NOMO-1 treated with dmso at 0.1 percent for 144 hours (cell line): ENCODE data around the gene PNMA1.

Experiments
- DNase-seq: peaks from one replicate; lab custom pipeline; 2025; ENCODE audit not compliant: unreplicated experiment; lab: John Stamatoyannopoulos, UW

PNMA1 gene, protein sequence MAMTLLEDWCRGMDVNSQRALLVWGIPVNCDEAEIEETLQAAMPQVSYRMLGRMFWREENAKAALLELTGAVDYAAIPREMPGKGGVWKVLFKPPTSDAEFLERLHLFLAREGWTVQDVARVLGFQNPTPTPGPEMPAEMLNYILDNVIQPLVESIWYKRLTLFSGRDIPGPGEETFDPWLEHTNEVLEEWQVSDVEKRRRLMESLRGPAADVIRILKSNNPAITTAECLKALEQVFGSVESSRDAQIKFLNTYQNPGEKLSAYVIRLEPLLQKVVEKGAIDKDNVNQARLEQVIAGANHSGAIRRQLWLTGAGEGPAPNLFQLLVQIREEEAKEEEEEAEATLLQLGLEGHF

DNA sequence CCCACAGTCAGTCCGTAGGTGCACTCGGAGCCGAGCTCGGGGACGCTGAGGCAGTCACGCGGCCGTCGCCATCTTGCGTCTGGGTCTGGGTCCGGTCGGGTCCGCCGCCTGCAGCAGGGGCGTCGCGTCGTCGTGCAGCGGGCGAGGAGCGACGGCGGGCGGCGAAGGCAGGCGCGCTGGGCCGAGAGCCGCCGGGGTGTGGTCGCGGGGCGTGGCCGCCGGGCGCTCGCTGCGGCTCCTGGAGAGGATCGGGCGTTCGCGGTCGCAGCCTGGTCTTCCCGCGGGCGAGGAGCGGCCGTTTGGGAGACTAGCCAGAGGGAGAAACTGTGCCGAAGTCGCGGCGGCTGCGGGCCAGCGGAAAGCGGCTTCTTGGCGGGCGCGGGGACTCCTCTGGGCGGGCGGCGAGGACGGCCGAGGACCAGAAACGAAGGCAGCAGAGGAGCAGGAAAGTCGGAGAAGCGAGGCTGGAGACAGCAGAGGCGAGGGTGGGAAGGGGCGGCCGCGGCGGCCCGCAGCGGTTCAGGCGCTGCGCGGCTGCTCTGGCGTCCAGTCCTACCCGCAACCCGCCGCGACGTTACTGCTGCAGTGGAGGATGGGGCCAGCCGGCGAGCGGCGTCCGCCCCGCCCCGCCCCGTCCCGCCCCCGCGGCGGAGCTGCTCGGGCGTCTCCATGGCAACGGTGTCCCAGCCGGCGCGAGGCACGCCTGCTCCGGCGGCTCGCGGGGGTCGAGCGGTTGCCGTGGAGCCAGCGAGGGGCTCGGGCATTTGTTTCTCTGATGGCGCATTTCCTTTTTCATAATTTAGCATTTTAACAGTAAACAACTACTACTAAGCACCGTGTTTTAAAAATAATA, at the start of gene PNMA1:
TSS of gene PNMA1 (minus strand) at position 582 of the 853 bp plus-strand sequence. CDS start 745 bp downstream, outside the sequence.
- DNase-seq, result peak; percentile 30

GRCh38 chr14:73763396-73763795, 49.2 kb upstream of the PNMA1 start:
- no peak for DNase-seq

- DNase-seq, result no peak
These were observed 48.2 kb upstream of the PNMA1 start for GRCh38 chr14:73762375-73762822.

GRCh38 chr14:73761618-73762355, 47.6 kb upstream of the PNMA1 start:
- DNase-seq, result no peak

GRCh38 chr14:73760598-73761586, 46.7 kb upstream of the PNMA1 start:
- DNase-seq, result no peak

DNA sequence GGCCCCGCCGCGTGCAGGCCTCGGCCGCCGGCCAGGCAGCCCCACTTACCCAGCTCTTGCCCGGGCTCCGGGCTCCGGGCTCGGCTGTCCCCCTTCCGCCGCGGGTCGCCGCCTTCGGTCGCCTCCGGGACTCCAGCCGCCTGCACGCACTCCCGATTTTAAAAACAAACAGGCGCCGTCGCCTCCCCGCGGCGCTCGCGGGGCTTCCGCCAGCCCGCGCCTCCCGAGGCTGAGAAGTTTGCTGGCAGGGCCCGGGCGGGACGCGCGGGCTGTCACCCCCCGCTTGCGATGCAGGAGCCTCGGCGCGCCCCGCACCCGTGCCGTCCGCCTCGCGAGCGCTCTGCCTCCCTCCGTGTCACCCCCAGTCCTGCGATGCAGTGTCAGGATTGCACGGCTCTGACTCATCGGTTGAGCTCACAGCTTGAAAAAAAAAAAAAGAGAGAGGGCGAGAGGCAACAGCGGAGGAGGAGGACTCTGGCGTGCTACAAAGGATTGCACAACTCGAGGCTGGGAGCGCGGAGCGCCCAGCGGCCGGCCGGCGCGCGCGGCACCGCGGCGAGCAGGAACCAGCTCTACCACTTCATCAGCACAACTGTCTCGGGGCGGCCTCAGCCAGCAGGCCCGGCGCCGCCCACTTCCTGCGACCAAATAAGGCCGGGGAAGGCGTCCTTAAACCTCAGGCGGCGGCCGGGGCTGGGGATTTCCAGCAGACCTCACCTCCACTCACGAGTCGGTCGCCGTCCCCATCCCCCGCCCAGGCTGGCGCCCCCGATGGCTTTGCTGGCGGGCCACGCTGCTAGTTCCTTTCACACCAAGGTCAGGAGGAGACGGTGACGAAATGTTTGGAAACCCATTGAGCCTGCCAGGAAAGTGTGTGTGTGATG, 45.8 kb upstream of the PNMA1 start:
- DNase-seq, result peak; percentile 99

- DNase-seq, result no peak
These were observed 45.1 kb upstream of the PNMA1 start for GRCh38 chr14:73759183-73759713.

DNA sequence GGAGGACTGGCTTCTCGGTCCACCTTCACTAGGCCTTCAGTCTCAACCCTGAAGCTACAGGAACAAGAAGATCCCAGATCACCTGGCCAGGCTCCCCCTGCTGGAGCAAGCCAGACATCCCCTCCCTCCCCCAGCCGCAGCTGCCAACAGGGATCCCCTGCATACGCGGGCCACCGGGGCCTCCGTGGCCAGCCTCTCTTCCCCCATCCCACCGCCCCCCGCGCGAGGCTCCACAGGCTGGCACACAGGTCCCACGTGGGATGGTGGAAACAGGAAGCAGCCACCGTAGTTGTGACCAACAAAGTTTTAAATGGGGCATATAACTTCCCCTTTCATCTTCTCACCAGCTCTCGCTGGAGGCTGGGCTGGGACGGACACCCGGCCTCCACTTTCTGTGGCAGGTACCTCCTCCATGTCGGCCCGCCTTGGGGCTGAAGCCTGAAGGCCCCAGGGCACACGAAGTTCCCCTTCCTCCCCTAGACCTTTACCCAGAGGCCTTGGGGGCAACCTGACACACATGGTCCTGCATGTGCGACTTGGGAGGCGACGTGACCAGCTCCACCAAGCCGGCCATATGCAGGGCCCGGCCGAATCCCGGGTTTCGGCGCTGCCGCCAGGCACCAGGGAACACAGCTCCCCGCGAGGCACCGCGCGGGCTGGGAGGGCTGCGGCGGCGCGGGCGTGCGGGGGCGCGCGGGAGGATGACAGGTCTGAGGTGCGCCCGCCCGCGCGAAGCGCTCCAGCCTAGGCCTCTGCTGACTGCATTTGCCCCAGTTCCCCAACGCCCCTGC, 44.4 kb upstream of the PNMA1 start:
- DNase-seq, result peak; percentile 85

GRCh38 chr14:73757876-73758391, 43.8 kb upstream of the PNMA1 start:
- no peak for DNase-seq

- DNase-seq, result no peak
These were observed 43.2 kb upstream of the PNMA1 start for GRCh38 chr14:73757381-73757780.

DNA sequence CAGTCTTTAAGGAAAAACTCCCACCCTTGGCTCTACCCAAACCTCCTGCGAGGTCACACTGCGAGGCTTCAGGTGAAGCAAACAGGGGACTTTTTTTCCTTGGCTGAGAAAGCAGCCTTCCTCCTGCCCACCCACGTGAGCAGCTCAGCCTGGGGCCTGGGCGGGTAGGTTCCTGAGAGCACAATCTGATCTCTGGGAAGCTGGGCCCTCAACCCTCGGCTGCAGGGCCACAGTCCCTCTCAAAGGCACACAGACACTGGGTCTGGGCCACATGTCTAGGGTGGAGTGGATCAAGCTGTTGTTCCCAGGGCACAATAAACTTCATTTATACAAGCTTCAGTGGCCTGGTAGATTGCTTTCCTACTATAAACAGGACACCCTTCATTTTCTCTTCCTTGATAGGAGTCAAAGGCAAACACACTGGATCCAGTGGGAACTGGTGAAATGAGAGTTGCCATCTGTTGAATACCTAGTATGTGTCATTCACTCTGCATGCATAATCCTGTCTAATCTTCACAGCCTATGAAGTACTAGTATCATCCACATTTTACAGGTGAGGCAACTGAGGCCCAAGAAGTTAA, 41.3 kb upstream of the PNMA1 start:
- DNase-seq, result no peak

GRCh38 chr14:73754911-73755360, 40.8 kb upstream of the PNMA1 start:
- no peak for DNase-seq

DNA sequence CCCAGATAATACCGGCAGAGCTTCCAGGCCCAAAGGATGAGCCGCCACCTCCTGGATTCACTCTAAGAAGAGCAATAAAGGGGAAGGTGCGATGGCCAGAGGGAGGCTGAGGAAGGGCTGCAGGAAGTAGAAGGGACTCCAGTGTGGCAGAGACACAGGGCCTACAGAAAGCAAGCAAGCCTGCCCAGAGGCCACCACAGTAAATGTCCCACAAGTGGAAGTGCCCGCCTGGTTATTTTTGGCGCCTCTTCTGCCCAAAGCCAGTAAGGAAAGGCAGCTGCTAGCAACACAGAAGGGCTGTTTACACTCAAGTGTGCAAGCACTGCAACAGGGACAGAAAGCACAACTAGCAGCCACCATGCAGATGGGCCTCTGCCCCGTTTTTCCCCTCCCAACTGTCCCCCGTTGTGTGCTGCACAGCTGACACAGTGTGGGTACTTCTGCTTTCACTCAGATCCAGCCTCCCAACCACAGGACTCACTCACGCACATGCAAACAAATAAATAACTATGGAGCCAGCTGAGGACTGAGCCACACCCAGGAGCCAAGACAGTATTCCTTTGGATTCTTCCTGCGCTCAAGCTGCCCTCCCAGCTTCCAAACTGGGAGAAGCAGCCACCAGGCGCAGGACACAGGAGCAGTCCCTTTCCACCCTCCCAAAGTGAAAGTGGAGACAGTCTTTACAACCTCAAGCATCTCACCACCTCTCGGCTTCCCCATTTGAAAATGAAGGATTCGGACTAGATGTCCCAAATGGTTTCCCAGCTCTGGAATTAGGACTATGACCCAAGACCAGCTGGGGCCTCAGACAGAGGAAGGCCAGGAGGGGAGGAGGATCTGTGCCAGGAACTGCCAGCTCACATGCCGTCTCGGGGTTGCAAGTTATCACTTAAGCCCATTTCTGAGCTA, 40.0 kb upstream of the PNMA1 start:
- DNase-seq, result peak; percentile 68

DNA sequence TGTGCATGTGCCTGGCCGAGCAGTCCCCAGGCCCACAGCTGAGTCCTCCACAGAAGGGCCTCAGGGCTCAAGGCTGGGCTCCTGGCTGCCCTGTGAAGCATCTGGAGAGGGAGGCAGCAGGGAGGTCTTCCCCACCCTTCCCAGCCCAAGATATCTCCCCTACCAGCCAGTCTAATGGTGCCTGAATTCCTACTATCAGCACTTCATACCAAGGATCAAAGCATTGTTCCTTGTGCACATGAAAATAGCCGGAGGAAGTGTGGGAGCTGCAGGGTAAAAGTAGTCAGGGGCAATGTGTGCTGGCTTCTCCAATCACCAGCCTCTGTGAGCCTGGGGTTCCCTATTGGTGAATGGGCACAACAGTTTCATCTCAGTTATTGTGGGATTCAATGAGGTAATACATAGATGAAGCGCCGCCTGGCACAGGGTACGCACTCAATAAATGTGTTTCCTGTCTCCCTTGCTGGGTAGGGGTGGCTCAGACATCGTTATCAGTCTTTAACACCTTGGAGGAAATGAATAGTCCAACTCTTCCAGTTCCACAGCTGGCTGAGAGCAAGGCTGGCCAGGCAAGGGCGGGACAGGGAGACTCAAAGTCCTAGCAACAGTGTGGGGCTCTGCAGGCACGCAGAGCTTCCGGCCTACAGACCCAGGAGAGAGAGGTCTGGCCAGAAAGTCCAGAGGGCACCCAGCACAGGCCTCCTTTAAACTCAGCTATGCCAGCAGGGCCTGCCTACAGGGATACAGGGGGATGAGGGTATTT, 39.1 kb upstream of the PNMA1 start:
- DNase-seq, result no peak

- no peak for DNase-seq
These were observed 38.3 kb upstream of the PNMA1 start for GRCh38 chr14:73752297-73752992.
